PC-3 (cell line): ENCODE data around the gene MBIP.

Source experiments
- CTCF ChIP-seq: fragments of 300-600 bp; sonication (generic); conservative IDR thresholded peaks from 2 replicates; pipeline ENCODE4 v1.5.1; 2017; ENCODE audit warnings: antibody characterized with exemption, low read depth, mild to moderate bottlenecking, low read length
- EZH2phosphoT487 ChIP-seq: fragments of 300-600 bp; sonication (generic); IDR thresholded peaks from 2 replicates; pipeline ENCODE4 v1.6.1; 2018; ENCODE audit warnings: mild to moderate bottlenecking, antibody characterized with exemption, low read length, borderline replicate concordance

DNA sequence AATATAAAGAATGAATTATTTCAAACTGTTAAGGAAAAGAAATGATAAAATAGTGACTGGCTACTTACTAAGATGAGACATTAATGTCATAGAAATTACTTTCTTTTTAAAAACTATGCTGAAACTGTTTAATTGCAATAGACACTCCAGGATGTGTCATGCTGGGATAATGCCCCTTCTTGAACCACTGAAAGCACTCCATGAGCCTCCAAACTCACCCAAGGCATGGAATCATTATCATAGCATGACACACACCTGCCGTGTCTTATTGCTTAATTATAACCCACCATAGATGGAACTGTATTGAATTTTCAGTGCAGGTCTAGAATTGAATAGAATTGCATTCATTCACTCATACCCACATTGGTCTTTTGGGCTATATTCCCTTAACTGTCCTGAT, 4.3 kb downstream of the MBIP start:
- no peak for TF ChIP-seq EZH2phosphoT487
- no peak for TF ChIP-seq CTCF
